GM18873 (cell line): ENCODE measurements around the gene NUTF2.
"Not testable (repeated sequence)": the region's sequence is repeated elsewhere in the genome, so short reads cannot be mapped to it uniquely, and the experiment has no call there.

ENCODE experiments used
- ATAC-seq: cut with Tn5 transposase; IDR thresholded peaks from one replicate; pipeline ENCODE4 v1.9.1; 2021; ENCODE audit warnings: mild to moderate bottlenecking, moderate library complexity, moderate number of reproducible peaks; ENCODE audit not compliant: unreplicated experiment, low FRiP score

NUTF2 gene

DNA sequence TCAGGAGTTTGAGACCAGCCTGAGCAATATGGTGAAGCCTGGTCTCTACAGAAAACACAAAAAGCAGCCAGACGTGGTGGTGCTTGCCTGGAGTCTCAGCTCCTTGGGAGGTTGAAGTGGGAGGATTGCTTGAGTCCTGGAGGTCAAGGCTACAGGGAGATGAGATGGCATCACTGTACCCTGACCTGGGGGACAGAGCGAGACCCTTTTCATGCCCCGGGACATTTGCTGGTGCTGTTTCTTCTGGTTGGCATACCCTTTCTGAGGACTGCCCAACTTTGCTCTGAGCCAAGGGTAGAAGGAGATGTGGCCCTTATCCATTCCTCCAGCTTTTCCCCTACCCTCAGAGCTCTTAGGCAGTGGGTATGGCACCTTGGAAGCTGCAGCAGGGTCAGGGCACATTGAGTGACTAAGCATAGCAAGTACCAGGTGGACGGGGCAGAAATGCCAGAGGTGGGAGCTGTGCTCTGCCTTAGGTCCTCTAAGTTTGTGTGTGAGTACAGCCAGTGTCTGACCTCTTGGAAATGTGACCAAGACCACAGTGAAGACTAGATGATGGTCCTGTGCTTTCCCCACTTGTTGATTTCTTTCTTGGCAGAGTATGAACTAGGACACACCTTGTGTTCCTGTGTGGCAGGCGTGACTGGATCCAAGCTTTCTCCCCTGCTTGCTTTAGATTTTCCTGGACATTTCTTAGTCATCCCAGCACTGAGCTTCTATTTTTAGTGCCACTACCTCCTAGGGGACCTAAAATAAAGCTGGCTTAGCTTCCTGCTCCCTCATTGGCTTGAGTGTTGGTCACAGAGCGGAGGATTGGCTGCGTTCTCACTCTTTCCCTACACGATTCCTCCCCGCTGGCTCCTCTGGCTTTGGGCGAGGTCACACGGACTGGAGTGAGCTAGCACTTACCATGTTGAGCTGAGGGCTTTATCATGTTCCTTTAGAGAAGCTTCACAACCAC, 16.2 kb downstream of the NUTF2 start:
- no peak for ATAC-seq

DNA sequence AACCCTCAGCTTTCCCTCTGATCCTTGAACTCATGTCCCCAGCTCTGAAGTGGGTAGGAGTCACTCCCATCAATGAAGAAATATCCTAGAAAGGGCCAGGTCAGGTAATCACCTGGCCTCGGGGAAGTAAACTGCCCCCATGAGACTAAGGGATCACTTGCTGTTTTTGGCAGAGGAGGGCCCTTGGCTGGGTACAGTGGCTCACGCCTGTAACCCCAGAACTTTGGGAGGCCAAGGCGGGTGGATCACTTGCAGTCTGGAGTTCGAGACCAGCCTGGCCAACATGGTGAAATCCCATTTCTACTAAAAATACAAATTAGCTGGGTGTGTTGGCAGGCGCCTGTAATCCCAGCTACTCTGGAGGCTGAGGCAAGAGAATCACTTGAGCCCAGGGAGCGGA, 17.3 kb downstream of the NUTF2 start:
- not testable (repeated sequence) for ATAC-seq

DNA sequence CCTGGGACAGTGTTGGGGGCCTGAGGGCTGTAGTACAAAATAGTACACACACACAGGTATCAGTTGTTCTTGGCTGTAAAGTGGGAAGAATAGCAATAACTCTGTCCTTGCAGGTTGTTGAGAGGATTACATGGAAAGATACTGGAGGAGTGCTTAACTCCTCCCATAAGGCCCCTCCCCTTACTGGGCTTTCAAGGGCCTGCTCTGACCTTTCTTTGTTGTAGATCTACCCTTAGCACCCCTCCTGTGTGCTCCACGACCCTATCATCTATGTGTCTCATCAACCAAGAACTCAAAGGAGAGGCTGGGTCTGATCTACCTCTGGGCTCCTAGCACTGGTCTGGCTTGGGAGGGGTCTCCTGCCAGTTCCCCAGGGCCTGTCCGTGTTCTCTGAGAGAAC, 17.9 kb downstream of the NUTF2 start:
- no peak for ATAC-seq

DNA sequence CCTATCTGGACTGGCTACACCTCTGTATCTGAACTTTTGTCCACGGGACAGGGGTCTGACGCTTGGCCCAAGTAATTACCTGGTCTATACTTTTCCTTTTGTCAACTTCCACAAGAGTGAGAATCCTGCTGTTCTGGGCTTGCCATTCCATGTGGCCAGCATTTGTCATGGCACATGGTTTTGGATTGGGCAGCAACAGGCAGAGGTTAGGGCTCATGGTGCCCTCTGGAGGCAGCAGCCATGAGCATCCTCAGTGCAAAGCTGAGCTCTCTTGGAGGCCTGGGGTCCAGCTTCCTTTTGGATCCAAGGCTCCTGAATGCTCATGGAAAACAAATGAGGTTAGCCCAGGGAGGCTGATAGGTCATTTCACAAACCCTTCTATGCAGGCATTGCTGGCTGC, 18.6 kb downstream of the NUTF2 start:
- no peak for ATAC-seq

DNA sequence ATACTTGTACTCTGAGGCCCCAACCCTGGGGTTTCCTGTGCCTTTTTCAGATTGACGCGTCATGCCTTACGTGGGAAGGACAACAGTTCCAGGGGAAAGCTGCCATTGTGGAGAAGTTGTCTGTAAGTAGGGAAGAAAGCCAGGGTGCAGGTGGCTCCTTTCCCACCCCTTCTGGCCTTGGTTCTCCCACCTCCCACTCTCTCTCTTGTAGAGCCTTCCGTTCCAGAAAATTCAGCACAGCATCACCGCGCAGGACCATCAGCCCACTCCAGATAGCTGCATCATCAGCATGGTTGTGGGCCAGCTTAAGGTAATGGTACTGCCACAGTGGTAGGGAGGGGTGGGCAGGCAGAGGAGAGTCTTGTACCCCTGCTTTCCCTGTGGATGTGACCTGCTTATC, 21.6 kb downstream of the NUTF2 start:
- no peak for ATAC-seq

DNA sequence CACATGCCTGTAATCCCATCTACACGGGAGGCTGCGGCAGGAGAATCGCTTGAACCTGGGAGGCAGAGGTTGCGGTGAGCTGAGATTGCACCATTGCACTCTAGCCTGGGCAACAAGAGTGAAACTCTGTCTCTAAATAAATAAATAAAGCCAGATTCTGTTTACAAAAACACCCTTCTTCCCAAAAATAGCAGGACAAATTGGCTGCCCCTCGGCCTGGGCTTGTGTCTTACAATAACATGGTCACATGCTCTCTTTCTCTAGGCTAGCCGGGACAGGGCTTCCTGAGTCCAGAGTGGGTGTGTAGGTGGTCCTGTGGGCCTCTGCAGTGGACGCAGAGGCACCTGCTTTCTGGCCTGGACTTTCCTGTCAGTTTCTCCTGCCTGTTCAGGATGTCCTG, 22.9 kb downstream of the NUTF2 start:
- no peak for ATAC-seq

DNA sequence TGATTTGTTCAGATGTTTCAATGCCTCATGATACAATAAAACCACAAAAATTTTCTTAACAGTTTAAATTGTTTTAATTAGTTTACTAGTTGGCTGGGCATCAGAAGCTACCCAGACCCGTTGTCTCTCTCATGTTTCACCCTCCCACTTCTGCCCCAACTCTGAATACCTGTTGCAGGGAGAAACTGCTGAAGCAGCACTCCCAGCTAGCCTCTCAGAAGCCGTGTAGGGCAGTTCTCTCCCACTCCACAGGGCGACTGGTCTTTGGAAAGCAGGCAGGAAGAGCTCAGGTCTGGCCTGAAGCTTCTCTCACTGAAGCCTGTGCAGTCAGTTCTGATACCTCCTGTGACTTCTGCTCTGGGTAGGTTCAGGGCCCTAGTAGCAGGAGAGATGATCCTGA, 24.5 kb downstream of the NUTF2 start:
- ATAC-seq: no peak

DNA sequence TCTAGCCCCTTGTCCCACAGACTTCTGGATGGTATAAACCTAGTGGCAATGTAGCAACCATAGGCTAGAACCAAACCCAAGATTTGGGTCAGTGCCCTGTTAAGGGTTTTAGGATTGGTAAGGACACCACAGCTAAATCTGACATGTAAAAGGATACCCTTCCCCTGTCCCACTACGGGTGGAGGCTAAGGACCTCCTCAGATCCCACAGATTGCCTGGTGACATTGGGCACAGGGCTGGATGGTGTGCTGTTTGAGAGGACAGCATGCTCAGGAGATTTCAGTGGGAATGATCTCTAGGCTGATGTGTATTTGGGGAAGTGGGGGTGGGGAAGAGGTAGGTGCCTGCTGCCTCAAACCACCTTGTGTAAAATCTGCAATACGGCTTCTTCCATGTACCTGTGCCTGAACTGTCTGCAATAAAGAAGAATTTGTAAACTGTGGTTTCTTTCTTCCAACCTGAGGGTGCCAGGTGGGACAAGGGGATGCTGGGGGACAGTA, 25.4 kb downstream of the NUTF2 start:
- no peak for ATAC-seq

DNA sequence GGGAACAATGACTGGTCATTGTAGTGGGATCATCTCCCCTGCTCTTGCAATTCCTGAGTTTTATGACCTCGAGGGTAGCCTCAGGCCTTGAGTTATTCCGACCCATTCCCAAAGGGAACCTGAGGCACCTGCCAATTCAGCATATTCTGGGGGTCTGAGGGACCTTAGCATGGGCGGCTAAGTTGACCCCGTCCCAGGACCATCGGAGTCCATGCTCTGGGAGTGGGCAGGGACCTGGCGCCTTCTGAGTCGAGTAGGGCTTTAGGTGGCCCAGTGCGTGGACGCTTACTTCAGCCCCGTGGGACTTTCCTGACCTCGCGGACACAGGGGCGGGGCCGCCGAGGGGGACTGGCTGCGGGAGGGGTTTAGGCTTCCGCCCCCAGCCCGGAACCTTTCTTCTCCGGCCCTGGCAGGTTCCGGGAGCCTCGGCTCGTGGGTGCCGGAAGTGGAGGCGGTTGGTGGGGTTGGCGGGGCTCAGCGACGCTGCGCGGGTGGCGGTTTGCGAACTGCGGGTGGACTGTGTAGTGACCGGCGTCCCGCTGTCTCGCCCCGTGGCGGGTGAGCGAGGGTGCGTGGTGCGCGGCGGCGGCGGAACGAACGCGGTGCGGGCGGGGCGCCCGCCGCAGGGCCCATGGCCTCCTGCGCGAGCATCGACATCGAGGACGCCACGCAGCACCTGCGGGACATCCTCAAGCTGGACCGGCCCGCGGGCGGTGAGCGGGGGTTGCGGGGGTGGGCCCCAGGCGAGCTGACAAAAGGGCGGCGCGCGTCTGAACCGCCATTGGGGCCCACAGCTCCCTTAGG, 26.1 kb downstream of the NUTF2 start, which contains the start of gene EDC4:
Gene EDC4 (plus strand): TSS at position 422 of the 804 bp plus-strand sequence. CDS start 210 bp downstream, at position 632.
- peak; percentile 69 for ATAC-seq

DNA sequence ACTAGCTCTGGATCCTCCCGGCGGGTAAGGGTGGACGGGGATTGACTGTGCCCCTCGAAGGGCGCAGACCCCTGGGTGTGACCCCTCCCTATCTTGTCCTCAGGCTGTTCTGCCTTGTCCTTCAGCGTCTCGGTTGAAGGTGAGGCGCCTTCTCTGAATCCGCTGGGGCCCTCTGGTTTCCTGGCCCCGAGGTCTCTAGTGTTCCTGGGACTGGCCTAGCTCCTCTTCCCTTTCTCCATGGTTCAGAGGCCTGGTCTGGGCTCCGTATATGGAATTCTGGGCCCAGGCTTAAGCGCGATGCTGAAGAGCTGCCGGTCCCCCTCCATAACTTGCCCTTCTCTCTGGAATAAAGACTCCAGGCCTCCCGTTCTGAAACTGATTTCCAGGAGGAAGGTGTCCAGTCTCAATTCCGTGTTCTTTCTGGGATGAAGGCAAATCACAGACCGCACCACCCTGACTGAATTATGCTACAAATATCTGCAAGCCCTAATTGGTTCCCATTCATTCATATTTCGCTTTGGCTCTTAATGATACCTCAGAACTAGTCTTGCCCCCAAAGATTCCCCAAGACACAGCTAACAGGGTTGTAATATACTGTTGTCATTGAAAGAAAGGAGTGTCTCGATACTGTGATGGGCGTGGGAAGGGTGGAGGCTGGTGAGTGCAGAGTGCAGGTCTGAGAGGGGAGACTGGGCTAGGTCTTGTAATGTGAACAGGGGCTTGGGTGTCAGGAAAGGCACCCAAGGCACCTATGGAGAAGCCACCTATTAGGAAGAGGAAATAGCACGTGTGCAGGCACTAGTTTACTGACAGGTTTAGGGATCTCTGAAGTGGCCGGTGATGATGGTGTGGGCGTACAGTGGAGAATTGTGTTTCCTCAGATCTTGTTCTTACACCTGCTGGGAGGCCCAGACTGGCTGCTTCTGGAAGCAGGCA, 27.0 kb downstream of the NUTF2 start:
- no peak for ATAC-seq

DNA sequence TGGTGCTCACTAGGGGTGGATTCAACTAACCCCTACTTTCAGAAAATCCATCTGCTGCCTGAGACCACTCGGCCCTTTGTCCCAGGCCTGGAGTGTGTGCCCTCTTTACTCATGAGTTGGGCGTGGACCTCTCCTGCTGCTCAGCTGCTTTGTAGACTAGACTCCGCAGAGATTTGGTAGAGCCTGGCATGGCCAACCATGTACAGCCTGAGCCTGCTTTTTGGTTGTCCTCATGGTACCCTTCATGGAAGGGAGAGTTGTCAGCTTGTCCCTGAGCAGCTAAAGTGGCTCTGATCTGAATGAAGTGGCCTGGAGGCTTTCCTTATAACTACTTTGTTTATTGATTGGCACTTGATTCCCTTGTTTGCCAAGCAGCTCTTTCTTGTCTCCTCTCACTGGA, 27.6 kb downstream of the NUTF2 start:
- ATAC-seq: no peak

DNA sequence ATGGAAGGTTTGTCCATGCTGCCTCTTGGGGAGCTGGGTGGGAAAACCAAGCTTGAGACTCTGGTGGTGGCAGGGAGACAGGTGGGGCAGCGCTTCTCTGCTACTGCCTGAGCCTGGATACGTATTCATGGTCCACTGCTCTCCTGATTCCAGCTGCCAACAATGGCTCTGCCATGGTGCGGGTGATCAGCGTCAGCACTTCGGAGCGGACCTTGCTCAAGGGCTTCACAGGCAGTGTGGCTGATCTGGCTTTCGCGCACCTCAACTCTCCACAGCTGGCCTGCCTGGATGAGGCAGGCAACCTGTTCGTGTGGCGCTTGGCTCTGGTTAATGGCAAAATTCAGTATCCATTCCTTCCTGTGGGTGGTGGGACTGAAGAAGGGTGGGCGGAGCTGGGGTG, 30.3 kb downstream of the NUTF2 start:
- ATAC-seq: no peak

DNA sequence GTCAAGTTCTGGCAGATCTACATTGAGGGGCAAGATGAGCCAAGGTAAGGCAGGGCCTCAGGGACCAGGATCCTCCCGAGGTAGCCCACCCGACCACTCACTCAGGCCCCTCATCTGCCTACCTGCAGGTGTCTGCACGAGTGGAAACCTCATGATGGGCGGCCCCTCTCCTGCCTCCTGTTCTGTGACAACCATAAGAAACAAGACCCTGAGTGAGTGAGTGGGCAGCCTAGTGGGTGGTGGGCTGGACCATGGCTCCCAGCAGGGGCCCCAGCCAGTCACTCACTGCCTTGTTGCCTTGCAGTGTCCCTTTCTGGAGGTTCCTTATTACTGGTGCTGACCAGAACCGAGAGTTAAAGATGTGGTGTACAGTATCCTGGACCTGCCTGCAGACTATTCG, 31.5 kb downstream of the NUTF2 start:
- no peak for ATAC-seq

DNA sequence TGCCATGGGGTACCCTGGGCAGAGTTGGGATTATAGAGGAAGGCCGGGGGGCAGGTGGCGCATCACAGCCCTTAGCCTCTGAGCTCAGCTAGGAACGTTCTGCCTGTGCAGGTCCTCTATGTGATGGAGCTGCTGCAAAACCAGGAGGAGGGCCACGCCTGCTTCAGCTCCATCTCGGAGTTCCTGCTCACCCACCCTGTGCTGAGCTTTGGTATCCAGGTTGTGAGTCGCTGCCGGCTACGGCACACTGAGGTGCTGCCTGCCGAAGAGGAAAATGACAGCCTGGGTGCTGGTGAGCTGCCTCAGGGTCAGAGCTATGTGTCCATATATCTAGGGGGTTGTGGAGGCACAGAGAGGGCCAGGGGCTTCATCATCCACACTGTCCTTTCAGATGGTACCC, 32.1 kb downstream of the NUTF2 start:
- no peak for ATAC-seq

DNA sequence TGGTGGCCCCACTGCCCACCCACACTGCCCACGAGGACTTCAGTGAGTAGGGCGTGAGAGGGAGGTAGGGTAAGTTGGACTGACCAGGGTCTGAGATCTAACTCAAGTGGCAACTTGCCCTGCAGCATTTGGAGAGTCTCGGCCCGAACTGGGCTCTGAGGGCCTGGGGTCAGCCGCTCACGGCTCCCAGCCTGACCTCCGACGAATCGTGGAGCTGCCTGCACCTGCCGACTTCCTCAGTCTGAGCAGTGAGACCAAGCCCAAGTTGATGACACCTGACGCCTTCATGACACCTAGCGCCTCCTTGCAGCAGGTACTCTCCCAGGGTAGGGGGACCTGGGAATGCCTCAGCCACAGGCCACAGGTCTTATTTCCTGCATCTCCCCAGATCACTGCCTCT, 32.7 kb downstream of the NUTF2 start:
- ATAC-seq: no peak

DNA sequence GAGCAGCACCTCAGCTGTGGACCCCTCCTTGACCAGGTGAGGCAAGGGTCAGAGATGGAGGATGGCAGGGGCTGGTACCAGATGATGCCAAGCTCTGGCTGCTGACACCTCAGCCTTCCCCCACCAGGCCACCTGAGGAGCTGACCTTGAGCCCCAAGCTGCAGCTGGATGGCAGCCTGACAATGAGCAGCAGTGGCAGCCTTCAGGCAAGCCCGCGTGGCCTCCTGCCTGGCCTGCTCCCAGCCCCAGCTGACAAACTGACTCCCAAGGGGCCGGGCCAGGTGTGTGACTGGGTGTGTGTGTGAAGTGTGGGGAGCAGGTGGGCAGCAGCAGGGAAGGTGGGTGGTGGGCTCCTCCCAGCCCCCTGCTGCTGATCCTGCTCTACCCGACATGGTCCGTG, 33.2 kb downstream of the NUTF2 start:
- no peak for ATAC-seq

DNA sequence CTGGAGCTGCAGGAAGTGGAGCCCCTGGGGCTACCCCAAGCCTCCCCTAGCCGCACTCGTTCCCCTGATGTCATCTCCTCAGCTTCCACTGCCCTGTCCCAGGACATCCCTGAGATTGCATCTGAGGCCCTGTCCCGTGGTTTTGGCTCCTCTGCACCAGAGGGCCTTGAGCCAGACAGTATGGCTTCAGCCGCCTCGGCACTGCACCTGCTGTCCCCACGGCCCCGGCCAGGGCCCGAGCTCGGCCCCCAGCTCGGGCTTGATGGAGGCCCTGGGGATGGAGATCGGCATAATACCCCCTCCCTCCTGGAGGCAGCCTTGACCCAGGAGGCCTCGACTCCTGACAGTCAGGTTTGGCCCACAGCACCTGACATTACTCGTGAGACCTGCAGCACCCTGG, 33.9 kb downstream of the NUTF2 start:
- no peak for ATAC-seq

DNA sequence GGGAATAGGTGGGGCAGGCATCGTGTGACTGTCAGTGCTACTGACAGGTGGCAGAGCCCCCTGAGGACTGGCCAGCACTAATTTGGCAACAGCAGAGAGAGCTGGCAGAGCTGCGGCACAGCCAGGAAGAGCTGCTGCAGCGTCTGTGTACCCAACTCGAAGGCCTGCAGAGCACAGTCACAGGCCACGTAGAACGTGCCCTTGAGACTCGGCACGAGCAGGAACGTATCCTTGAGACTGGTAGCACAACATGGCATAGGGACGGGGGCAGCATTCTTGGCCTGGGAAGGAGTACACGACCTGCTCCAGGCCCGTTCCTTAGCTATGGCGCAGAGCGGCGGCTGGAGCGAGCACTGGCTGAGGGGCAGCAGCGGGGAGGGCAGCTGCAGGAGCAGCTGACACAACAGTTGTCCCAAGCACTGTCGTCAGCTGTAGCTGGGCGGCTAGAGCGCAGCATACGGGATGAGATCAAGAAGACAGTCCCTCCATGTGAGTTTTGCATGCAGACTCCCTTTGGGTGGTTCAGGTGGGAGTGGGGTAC, 35.0 kb downstream of the NUTF2 start:
- no peak for ATAC-seq

DNA sequence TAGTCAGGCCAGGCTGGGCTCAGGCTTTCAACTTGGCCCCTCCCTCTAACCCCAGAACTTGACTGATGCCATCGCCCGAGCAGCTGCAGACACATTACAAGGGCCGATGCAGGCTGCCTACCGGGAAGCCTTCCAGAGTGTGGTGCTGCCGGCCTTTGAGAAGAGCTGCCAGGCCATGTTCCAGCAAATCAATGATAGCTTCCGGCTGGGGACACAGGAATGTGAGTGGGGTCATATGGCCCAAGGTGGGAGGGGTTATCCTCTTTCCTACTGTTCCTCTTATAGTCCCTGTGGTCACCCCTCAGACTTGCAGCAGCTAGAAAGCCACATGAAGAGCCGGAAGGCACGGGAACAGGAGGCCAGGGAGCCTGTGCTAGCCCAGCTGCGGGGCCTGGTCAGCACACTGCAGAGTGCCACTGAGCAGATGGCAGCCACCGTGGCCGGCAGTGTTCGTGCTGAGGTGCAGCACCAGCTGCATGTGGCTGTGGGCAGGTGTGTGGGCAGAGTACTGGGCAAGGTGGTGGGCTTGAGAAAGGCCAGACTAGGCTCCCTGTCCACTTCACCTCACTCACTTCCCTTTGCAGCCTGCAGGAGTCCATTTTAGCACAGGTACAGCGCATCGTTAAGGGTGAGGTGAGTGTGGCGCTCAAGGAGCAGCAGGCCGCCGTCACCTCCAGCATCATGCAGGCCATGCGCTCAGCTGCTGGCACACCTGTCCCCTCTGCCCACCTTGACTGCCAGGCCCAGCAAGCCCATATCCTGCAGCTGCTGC, 35.8 kb downstream of the NUTF2 start:
- ATAC-seq: no peak
